Lower lobe of right lung (tissue), 2 donors: Measurements from ENCODE around the gene PRPS1L1. TPM values are rescaled to one million over a fixed set of nuclear protein-coding genes. Genes with fewer than 3 reads are reported as not detected.
A peak's percentile ranks its signal among the peaks of the same experiment; 100 is the strongest.

Source experiments
- ATAC-seq, 2 donors: fragments of 200-7000 bp; cut with Tn5 transposase; one replicate each; pipeline ENCODE4 v1.9.1; 2020 to 2022; ENCODE audit warnings: mild to moderate bottlenecking in 2 of 2, moderate library complexity in 2 of 2
- DNase-seq: peaks from one replicate; pipeline ENCODE4 v3.0.0-alpha.2; 2020
- H3K27ac ChIP-seq: fragments of 200-600 bp; one replicate; pipeline ENCODE4 v1.8.0; 2022
- H3K27me3 ChIP-seq: fragments of 200-600 bp; one replicate; pipeline ENCODE4 v1.8.0; 2022; ENCODE audit warnings: low read depth
- H3K36me3 ChIP-seq: fragments of 200-600 bp; one replicate; pipeline ENCODE4 v1.8.0; 2022; ENCODE audit warnings: mild to moderate bottlenecking
- H3K4me1 ChIP-seq: fragments of 200-600 bp; one replicate; pipeline ENCODE4 v1.8.0; 2022
- H3K4me3 ChIP-seq: fragments of 200-600 bp; one replicate; pipeline ENCODE4 v1.8.0; 2022; ENCODE audit warnings: mild to moderate bottlenecking
- H3K9me3 ChIP-seq: fragments of 200-600 bp; one replicate; pipeline ENCODE4 v1.8.0; 2022
- intact Hi-C: fragments of 100-400 bp; cut with DNase I; formaldehyde crosslinking; loops from one replicate; pipeline ENCODE4 v1.11.0; 2022
- total RNA-seq: library from RNA; stranded (reverse); fragmentation: NEBNext Ultra II Directional; extraction: Animal tissue kit (Norgen Biotek cat#: 25700); gene quantifications from one replicate; pipeline ENCODE4 v1.2.1, GENCODE V29; 2021
- TF ChIP-seq, protein P1 (sequence below): fragments of 200-600 bp; IDR thresholded peaks from one replicate; pipeline ENCODE4 v1.8.0; 2022; ENCODE audit warnings: antibody characterized with exemption, mild to moderate bottlenecking
- donor health status: DM: no; HTN: yes; CAD: no; lungs with severe emphysema.

The PRPS1L1 gene
- total RNA-seq, 1 donor from 2014 or later = not detected

DNA sequence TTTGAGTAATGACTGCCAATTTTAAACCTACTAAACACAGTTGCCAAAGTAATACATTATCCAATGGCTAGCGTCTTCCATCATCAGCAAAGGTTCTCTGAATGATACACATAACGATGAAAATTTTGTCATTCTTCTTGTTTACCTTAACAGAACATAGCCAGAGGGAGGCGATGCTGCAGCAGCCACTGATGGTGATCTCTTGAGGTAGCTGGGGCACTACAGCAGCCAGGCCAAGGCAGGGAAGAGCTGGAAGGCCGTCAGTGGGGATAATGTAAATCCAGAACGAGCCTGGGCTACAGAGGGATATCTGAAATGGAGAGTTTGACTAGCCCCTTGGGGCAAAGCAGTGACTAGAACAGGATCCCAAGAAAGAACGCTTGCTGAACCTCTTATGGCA, 38.8 kb downstream of the PRPS1L1 start:
- Histone ChIP-seq H3K27me3 (no peaks in the 10 kb centered on the region), H3K4me1 (no peaks in the 10 kb centered on the region), H3K27ac (no peak overlapping the region), H3K9me3 (no peaks in the 10 kb centered on the region), H3K36me3 (no peaks in the 10 kb centered on the region), H3K4me3 (no peak overlapping the region)
- TF ChIP-seq, protein P1, sequence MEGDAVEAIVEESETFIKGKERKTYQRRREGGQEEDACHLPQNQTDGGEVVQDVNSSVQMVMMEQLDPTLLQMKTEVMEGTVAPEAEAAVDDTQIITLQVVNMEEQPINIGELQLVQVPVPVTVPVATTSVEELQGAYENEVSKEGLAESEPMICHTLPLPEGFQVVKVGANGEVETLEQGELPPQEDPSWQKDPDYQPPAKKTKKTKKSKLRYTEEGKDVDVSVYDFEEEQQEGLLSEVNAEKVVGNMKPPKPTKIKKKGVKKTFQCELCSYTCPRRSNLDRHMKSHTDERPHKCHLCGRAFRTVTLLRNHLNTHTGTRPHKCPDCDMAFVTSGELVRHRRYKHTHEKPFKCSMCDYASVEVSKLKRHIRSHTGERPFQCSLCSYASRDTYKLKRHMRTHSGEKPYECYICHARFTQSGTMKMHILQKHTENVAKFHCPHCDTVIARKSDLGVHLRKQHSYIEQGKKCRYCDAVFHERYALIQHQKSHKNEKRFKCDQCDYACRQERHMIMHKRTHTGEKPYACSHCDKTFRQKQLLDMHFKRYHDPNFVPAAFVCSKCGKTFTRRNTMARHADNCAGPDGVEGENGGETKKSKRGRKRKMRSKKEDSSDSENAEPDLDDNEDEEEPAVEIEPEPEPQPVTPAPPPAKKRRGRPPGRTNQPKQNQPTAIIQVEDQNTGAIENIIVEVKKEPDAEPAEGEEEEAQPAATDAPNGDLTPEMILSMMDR = no peak
- DNase-seq (no peak), ATAC-seq (no peak)
- intact Hi-C loops = no loop called here

DNA sequence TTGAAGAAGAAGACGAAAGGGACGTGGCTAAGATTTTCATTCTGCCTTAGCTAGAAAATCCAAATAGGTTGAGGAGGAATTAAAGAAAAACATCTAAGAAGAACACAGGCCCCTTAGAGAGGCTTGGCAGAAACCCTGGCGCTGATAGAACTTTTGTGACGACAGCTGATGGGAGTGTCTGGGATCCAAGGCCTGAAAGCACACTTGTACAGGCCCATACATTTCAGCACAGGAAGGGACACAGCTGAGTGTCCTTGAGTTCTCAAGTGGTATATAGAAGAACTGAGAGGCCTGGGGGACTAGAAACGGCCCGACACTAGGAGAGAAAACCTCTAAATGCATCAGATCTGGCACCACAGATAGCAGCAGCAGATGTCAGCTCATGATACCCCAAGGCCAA, 39.5 kb downstream of the PRPS1L1 start:
- intact Hi-C loops = no loop called here
- TF ChIP-seq, protein P1 = no peak
- no peaks in the 10 kb centered on the region for H3K27me3 ChIP-seq
- DNase-seq = no peak
- H3K36me3 ChIP-seq = no peaks in the 10 kb centered on the region
- peak; percentile 84 to 87 for ATAC-seq
- no peak overlapping the region for H3K4me3 ChIP-seq
- H3K27ac ChIP-seq = no peak overlapping the region
- H3K4me1 ChIP-seq = no peaks in the 10 kb centered on the region
- H3K9me3 ChIP-seq = no peaks in the 10 kb centered on the region

DNA sequence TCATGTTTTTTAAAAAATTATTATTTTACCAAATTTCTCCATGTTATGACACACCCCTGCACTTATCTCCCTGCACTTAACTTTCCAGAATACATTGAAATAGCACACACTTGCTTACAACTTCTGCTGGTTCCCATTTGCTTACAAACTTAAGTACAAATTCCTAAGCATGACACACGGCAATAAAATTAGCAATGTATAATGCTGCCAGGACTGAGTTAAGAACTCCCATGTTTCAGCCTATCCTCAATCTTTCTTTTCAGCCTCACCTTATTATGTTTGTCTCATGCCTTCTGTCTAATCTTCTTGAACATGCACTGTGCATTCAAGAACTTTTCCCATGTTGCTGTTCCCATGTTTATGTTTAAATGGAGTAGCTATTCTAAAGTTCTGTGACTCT, 40.8 kb downstream of the PRPS1L1 start:
- ATAC-seq (peak; percentile 70 to 83), DNase-seq (no peak)
- Histone ChIP-seq H3K27me3 (no peaks in the 10 kb centered on the region), H3K36me3 (no peaks in the 10 kb centered on the region), H3K4me1 (no peaks in the 10 kb centered on the region), H3K9me3 (no peaks in the 10 kb centered on the region), H3K27ac (no peak overlapping the region), H3K4me3 (no peak overlapping the region)
- intact Hi-C loops = no loop called here
- TF ChIP-seq, protein P1 = no peak

DNA sequence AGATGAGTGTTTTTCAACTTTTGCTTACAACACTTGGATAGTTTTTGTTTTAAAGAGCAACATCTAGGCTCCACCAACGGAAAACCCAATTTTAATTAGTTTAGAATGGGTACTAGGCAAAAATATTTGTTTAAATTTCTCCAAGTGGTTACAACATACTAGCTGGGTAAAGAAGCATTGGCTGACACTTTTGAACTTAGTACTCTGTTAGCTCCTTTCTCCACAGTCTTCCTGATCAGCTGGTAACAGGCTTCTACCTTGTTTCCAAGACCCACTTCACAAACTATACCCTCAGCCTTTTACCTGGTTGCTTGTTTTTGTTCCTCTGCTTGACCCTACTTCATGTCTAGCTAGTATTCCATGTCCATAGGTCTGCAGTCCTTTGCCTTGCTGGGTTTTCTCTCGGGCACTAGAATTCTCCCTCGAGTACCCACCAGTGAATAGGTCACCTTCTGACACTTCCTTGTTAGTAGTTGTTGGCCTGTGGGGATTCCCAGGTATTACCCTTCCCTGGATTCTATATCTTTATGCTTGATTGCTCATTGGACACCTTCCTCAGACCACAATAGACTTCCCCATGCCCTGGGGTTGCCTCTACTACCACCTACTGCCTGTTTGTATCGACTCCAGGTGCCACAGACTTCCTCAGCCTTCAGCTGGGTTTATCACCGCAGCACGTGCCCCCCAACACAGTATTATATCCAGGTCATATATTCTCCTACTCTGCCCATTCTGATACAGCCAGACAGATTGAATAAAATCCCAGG, 42.0 kb downstream of the PRPS1L1 start:
- DNase-seq = no peak
- ATAC-seq = no peak

DNA sequence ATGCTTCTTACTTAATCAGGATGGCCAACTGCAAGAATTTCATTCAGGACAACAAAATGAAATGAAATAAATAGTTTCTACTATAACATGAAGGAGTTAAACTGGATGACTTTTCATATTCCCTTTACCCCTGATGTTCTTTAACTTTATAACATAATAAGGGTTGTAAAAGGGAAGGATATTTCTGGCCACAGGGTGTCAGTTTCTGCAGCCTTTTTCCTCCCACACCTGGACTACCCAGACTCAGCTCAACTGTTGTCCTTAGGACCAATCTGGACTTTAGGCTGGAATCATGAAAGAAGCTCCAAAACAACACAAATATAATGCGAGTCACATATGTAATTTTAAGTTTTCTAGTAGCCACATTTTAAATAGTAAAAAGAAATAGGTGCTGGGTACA, 43.4 kb downstream of the PRPS1L1 start:
- no peak for ATAC-seq
- Histone ChIP-seq H3K9me3 (no peaks in the 10 kb centered on the region), H3K27ac (no peak overlapping the region), H3K4me3 (no peak overlapping the region), H3K27me3 (no peaks in the 10 kb centered on the region), H3K36me3 (no peaks in the 10 kb centered on the region), H3K4me1 (no peaks in the 10 kb centered on the region)
- DNase-seq = no peak
- intact Hi-C loops = no loop called here
- TF ChIP-seq, protein P1 = no peak

More for the DNA sequence above, 42.0 kb downstream of the PRPS1L1 start:
- Histone ChIP-seq H3K27me3 (no peaks in the 10 kb centered on the region), H3K9me3 (no peaks in the 10 kb centered on the region), H3K27ac (no peak overlapping the region), H3K4me1 (no peaks in the 10 kb centered on the region), H3K4me3 (no peak overlapping the region), H3K36me3 (no peaks in the 10 kb centered on the region)
- TF ChIP-seq, protein P1 = no peak
- intact Hi-C loops = no loop called here
